HG02884 (cell line): Measurements from ENCODE around the gene LTBP1.

Experiments used
- ATAC-seq: cut with Tn5 transposase; IDR thresholded peaks from one replicate; pipeline ENCODE4 v1.9.1; 2021; ENCODE audit warnings: mild to moderate bottlenecking, moderate library complexity; ENCODE audit not compliant: unreplicated experiment

LTBP1 gene

GRCh38 chr2:33107690-33108482 is 161.1 kb downstream of the LTBP1 start:
- no peak for ATAC-seq

- no peak for ATAC-seq
Observed at GRCh38 chr2:33108483-33109443, 162.0 kb downstream of the LTBP1 start.

GRCh38 chr2:33110461-33110860 is 163.7 kb downstream of the LTBP1 start:
- ATAC-seq: no peak

- no peak for ATAC-seq
Observed at GRCh38 chr2:33111002-33111446, 164.3 kb downstream of the LTBP1 start.

- ATAC-seq: no peak
Observed at GRCh38 chr2:33115196-33115595, 168.4 kb downstream of the LTBP1 start.

GRCh38 chr2:33115728-33116127 is 169.0 kb downstream of the LTBP1 start:
- no peak for ATAC-seq

- ATAC-seq: no peak
Observed at GRCh38 chr2:33116799-33117198, 170.0 kb downstream of the LTBP1 start.

GRCh38 chr2:33118651-33119050 is 171.9 kb downstream of the LTBP1 start:
- ATAC-seq: no peak

- no peak for ATAC-seq
Observed at GRCh38 chr2:33121416-33121815, 174.7 kb downstream of the LTBP1 start.

- ATAC-seq: no peak
Observed at GRCh38 chr2:33121925-33122324, 175.2 kb downstream of the LTBP1 start.

- ATAC-seq: no peak
Observed at GRCh38 chr2:33122726-33123125, 176.0 kb downstream of the LTBP1 start.

- no peak for ATAC-seq
Observed at GRCh38 chr2:33123216-33123615, 176.5 kb downstream of the LTBP1 start.

- ATAC-seq: no peak
Observed at GRCh38 chr2:33126552-33126951, 179.8 kb downstream of the LTBP1 start.

GRCh38 chr2:33126958-33127357 is 180.2 kb downstream of the LTBP1 start:
- no peak for ATAC-seq

GRCh38 chr2:33129263-33130053 is 182.7 kb downstream of the LTBP1 start:
- no peak for ATAC-seq

- ATAC-seq: no peak
Observed at GRCh38 chr2:33130054-33130447, 183.3 kb downstream of the LTBP1 start.

GRCh38 chr2:33130544-33130943 is 183.8 kb downstream of the LTBP1 start:
- ATAC-seq: no peak

- no peak for ATAC-seq
Observed at GRCh38 chr2:33131111-33131510, 184.4 kb downstream of the LTBP1 start.

GRCh38 chr2:33131749-33132148 is 185.0 kb downstream of the LTBP1 start:
- ATAC-seq: no peak

- ATAC-seq: no peak
Observed at GRCh38 chr2:33133454-33133952, 186.8 kb downstream of the LTBP1 start.
